MM.1S (cell line): ENCODE data around the gene PLXNA4.

Experiments
- CTCF ChIP-seq: fragments of 300-600 bp; sonication (generic); IDR thresholded peaks from 2 replicates; pipeline ENCODE4 v1.5.1; 2016; ENCODE audit warnings: antibody characterized with exemption, low read length, mixed read lengths
- EZH2 ChIP-seq: fragments of 300-600 bp; sonication (generic); optimal IDR thresholded peaks from 2 replicates; pipeline ENCODE3; 2017; ENCODE audit warnings: low read depth, mild to moderate bottlenecking, antibody characterized with exemption, low read length, mixed read lengths

- TF ChIP-seq EZH2: no peak
- no peak for TF ChIP-seq CTCF
Measured at GRCh38 chr7:132486274-132486610, 90.0 kb downstream of the PLXNA4 start.
